NCI-H226 (cell line): ENCODE measurements around the gene SLC34A1.
"Not testable (repeated sequence)": the region's sequence is repeated elsewhere in the genome, so short reads cannot be mapped to it uniquely, and the experiment has no call there.

ENCODE experiments used
- DNase-seq: peaks from one replicate; pipeline ENCODE4 v3.0.0-alpha.2; 2015

Gene SLC34A1

DNA sequence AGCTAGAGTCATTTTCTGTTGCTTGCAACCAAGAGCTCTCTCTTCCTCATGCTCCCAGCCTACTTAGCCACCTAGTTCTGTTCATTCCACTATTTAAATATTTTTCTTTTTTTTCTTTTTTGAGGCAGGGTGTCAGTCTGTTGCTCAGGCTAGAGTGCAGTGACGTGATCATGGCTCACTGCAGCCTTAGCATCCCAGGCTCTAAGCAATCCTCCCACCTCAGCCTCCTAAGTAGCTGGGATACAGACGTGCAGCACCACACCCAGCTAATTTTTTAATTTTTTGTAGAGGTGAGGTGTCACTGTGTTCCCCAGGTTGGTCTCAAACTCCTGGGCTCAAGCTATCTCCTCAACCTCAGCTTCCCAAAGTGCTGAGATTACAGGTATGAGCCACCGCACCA, 30.2 kb downstream of the SLC34A1 start:
- DNase-seq = no peak

DNA sequence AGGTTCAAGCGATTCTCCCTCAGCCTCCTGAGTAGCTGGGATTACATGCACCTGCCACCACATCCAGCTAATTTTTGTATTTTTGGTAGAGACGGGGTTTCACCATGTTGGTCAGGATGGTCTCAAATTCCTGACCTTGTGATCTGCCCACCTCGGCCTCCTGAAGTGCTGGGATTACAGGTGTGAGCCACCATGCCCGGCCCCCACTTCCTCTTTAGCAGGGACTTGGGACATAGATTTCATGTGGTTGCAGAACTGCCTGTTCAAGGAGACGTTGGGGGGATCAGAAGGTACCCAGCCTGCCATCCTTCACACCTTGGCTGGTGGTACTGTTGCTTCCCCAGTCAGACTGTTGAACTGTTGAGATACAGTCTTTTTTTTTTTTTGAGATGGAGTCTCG, 32.8 kb downstream of the SLC34A1 start:
- DNase-seq = not testable (repeated sequence)

DNA sequence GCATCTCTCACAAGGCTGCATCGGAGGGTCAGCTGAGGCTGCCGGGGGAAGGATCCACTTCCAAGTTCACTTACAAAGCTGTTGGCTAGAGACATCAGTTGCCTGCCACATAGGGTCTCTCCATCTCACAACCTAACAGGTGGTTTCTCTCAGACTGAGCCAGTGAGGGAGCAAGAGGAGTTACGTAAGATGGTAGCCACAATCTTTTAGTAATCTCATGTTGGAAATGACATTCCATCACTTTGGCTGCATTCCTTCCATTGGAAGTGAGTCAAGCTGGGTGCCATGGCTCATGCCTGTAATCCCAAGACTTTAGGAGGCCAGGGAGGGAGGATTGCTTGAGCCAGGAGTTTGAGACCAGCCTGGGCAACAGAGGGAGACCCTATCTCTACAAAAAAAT, 34.8 kb downstream of the SLC34A1 start:
- peak; percentile 59 for DNase-seq

DNA sequence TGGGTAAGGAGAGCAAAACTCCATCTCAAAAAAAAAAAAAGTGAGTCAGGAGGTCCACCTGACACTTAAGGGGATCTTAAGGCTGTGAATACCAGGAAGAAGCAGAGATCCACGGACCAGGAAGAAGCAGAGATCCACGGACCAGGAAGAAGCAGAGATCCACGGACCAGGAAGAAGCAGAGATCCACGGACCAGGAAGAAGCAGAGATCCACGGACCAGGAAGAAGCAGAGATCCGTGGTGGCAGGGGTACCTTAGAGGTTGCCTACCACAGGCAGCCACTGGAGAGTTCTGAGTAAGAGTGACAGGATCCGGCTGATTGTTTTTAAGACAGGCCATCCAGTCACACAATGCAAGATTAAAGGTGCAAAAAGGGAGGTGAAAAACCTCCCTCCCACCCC, 36.2 kb downstream of the SLC34A1 start:
- DNase-seq = not testable (repeated sequence)

DNA sequence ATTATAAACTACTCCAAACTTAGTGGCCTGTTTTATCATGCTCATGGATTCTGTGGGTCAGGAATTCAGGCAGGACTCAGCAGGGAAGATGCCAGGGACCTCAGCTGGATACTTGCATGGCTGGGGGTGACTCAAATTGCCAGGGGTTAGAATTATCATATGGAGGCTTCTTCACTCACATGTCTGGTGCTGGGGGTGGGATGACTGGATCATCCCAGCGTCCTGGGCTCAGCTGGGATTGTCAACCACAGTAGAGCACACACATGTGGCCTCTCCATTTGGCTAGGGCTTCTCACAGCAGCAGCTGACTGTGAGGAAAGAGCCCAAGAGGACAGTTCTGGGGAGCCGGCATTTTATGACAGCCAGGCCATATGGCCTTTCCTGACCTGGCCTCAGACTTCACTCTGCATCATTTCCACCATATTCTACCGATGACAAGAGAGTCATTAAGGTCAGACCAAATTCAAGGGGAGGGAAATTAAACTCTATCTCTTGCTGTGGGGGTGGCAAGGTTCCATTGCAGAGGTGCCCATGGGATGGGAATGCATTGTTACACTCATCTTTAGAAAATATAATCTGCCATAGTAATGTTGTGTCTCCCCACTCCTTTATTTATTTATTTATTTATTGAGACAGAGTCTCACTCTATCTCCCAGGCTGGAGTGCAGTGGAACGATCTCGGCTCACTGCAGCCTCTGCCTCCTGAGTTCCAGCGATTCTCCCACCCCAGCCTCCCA, 37.0 kb downstream of the SLC34A1 start:
- no peak for DNase-seq

DNA sequence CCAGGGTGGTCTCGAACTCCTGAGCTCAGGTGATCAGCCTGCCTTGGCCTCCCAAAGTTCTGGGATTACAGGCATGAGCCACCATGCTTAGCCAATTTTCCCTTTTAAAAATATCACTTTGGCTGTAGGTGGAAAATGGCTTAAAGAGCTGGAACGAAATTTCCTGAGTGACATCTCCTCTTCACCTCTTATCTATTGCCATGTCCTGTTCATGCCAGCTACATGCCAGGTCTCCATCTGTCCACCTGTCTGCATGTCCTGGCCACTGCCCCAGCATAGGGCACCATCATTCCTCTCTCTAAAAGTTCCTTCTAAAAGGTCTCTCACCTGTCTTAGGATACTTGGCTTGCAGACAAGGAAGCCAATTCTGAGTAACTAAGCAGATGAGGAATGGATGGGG, 39.4 kb downstream of the SLC34A1 start:
- no peak for DNase-seq

DNA sequence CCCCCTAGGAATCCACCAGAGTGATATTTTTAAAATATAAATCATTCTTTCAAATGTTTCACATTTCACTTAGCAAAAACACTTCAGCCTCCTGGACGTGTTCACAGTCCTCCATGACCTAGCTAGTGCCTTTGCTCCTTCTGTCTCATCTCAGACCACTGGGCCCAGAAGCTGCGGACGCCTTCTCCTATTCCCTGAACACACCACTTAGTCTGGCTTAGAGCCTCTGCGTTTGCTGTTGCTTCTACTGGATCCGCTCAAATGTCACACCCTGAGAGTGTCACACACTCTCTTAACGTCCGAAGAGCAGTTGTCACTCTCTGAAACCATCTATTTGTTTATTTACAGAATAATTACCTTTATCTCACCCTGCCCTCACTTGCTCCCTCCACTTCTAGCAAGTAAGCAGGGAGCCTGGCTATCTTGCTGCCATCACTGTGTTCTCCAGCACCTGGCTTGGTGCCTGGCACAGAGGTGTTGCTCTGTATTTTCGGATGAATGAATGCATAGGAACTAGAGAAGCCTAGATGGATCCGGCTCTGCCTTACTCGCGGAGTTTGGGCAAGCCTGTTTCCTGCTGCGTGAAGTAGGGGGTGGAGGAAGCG, 41.1 kb downstream of the SLC34A1 start:
- no peak for DNase-seq

DNA sequence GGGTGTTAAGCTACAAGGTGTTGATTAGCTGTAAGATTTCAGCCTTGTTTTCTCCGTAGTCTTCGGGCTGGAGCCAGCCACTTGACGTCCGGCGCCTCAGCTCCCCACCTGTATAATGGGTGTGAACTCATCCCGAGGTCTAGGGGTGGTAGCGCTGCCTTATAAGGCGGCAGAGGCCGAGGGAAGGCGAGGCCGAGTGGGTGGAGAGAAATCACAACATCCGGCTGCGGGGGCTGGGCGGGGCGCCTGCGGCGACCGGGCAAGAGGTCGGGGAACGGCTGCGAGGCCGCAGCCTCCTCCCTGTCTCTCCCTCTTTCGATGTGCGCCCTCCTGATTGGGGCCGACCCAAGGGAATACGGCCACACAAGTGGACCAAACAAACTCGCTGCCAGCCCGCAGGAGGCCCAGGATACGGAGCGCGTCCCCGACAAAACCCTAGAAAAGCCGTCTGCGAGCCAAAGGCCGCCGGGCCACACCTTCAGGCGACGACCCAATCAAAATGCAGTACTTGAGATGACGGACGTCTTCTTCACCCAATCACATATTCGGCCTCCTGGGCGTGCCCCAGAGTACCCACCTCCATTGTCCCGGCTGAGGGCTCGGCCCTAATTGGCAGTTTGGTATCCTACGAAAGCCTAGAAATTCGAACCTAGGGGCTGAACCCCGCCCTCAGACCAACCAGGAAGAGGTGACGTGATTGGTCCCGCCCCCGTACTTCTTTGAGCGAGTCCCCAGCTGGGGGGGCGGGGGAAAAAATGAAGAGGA, 41.7 kb downstream of the SLC34A1 start:
- peak; percentile 99 for DNase-seq

DNA sequence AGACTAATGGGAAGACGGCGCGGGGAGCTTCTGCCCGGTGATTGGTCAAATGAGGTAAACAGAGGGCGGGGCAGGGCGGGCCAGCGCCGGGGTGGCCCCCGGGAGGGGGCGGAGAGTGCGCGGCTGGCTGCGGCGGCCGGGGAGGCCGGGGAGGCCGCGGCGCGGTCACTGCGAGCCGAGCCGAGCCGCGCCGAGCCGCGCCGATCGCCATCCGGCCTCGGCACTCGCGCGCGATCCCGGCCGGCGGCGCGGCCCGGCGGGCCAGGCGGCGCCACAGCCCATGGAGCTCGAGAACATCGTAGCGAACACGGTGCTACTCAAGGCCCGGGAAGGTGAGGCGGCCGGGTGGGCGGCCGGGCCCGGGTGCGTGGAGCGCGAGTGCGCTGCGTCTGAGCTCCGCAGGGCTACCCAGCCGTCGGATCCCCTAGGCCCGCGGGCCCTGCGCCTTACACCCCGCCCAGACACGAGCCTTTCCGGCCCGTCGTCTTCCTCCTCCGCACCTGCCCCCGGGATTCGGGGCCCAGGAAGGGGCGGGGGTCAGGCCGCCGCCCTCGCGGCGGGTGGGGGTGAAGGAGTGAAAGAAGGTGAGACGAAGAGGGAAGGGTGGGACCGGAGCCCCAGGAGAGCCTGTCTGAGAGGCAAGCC, 42.5 kb downstream of the SLC34A1 start, which contains the start of gene GRK6:
Gene GRK6 (plus strand): TSS at position 111 of the 645 bp plus-strand sequence. CDS start 170 bp downstream, at position 281.
- DNase-seq = peak; percentile 37

DNA sequence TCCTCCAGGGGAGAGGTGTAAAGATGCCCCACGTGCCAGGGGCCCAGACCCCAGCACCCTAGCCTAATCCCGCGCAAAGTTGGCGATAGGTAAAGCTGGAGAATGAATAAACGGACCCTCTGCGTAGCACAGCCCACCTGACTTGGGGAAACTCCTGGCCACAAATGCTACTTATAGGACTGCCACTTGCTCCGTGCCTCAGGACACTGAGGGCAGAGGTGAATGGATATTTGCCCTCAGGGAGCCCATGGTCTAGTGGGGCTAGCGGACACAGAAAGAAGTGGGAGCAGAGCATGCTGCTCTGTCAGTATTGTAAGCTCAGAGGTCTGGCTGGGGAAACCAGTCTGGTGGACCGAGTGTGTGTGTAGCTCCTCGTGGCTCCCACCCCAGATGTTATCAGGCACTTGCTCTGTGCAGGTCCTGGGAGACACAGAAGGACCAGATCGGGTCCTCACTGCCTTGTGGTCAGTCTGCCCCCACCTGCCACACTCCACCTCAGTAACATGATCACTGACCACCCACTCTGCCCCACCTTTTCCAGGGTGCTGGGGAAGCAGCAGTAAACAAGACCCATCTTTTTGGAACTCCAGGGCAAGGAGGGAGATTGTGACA, 43.1 kb downstream of the SLC34A1 start:
- DNase-seq = no peak

DNA sequence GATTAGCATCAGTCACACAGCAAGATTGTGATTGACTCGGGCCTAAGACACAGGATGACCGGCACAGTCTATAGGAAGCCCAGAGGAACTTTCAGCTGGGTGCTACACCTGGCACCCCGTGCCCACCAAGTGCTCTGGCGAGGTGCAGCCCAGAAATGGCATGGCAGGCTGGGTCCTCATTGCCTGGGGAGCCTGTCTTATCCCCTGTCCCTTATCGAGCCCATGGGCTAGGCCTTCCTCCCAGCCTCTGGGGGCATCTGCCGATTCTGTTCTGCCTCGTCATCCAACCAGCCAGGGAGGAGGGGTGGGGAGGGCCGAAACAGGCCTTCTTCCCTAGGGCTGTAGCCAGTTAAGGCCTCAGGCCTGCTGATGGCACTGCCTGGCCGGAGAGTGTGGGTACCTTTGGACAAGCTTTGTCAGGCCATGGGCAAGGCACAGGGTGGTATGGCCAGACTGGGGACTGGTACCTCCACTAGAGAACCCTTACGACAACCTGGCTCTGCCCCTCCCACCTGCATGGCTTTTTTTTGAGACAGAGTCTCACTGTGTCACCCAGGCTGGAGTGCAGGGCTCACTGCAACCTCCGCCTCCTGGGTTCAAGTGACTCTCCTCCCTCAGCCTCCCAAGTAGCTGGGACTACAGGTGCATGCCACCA, 43.8 kb downstream of the SLC34A1 start:
- no peak for DNase-seq

DNA sequence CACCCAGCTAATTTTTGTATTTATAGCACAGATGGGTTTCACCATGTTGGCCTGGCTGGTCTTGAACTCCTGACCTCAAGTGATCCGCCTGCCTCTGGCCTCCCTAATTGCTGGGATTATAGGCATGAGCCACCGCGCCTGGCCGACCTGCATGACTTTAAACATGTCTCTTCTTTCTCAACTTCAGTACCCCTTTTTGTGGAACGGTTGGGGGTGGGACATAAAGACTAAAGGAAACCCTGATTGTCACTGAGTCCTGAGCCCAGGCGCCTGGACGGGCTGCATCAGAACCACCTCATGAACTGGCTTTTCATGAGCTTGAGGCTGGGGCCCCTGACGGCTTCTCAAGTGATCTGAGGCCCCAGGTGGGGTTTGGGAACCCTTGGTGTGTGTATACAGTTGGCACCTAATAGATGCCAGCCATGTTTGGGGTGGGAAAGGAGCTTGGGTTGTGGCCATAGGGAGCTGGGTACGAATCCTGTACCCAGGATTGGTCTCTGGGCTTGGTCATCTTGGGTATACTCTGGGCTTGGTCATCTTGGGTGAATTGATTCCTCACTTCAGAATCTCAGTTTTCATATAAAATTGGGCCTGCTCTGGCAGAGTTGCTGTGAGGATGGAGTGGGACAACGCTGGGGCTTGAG, 44.5 kb downstream of the SLC34A1 start:
- no peak for DNase-seq

DNA sequence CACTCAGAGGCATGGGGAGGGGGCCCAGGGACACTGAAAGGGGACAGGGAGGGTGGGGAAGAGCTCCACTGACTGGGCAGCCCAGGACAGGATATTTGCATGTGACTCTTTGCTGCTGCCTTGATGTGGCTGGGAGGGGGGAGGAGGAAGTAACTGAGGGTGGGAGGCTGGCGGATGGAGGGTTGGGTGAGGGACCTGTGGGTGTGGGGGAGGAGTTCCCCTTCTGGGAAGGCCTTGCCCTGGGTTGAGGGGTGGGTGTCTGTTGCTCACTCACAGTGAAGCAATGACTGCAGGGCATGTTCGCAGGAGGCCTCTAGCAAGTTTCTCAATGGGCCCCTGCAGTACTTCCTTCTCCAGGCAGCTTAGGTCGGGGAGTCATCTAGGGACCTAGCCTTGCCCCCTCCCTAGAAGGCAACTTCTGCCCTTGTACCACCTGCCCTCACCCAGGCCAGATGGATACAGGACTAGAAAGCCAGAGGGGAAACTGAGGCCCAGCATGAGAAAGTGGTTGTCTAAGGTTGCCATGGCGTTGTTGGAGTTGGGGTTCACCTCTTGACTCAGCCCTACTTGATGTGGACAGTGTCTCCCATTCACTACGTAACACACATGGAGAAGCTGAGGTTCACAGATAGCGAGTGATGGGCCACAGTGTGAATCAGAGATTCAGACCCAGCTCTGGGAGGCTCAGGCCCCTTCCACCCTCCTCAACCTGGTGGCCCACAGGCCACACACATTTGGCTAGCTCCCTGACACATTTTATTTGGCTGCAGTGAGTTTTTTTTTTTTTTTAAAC, 45.2 kb downstream of the SLC34A1 start:
- no peak for DNase-seq

DNA sequence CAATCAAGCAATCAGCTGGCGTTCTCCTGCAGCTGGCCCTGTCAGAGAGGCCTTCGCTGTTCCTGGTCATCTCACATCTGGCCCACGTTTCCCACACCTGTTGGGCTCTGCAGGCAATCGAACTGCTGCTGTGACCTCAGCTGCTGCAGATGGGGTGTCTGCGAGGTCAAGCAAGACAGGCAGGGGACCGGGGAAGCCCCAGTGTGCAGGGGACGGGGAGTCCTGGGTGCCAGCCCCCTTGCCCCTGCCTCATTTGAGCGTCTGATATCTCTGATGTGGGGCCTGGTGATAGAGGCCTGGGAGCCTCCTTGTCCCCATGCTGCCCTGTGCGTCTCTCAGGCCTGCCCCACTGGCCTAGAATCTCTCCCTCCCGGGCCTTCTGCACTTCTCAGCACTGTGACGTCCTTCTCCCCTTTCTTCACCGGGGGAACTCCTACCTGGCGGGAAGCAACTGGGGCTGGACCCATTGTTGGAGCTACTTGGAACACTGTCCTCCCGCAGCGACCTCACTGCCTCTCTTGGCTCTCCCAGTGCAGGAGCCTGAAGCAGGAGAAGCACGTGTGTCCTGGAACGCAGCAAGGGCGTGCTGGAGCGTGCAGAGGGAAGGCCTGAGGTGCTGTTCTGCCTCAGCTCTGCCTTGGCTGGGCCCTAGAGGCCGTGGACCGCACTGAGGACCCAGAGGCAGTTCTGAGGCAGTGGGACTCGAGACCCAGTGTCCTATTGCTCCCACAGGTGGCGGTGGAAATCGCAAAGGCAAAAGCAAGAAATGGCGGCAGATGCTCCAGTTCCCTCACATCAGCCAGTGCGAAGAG, 46.1 kb downstream of the SLC34A1 start:
- no peak for DNase-seq

DNA sequence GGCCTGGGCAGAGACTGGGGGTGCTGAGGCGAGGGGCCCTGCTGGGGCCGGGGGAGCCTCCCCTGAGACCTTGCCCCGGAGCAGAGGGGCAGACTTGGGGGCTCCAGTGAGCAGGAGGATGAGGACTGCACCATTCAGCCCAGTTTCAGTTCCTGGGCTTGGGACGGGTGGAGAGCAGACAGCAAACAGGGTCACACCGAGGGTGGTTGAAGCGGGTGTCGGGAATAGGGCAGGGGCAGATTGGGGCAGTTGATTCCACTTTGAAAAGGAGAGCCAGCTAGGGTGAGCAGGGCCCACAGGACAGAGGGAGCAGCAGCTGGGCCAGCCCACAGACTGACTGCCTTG, 46.7 kb downstream of the SLC34A1 start:
- no peak for DNase-seq

DNA sequence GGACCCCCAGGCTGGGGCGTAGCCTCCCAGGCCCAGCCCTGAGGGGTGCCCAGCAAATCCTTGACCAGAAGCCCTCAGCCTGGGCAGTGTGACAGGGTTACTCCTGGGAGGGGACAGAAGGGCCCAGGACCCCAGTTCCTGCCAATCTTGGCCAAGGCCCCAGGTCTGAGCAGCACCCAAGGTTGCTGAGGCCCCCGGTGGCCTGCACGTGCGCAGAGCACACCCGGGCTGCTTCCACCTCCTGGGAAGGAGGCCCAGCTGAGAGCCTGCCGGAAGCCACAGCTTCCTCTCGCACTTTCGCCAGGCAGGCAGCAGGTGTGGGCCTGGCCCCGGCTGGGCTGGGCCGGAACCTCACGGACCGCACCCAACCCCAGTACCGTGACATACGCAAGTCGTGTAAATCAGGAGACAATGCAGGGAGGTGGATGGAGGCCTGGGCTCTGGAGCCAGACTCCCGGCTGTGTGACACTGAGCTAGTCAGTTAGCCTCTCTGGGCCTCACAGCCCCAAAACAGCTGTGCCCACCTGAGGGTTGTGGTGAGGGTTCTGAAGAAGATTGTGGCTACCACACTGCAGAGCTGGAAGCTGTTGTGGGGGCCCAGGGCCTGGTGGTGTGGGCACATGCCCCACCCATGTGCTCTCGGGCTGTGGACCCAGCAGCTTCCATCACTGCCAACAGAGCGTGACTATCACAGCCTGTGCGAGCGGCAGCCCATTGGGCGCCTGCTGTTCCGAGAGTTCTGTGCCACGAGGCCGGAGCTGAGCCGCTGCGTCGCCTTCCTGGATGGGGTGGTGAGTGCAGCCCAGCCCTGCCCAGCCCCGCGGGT, 47.3 kb downstream of the SLC34A1 start:
- no peak for DNase-seq

DNA sequence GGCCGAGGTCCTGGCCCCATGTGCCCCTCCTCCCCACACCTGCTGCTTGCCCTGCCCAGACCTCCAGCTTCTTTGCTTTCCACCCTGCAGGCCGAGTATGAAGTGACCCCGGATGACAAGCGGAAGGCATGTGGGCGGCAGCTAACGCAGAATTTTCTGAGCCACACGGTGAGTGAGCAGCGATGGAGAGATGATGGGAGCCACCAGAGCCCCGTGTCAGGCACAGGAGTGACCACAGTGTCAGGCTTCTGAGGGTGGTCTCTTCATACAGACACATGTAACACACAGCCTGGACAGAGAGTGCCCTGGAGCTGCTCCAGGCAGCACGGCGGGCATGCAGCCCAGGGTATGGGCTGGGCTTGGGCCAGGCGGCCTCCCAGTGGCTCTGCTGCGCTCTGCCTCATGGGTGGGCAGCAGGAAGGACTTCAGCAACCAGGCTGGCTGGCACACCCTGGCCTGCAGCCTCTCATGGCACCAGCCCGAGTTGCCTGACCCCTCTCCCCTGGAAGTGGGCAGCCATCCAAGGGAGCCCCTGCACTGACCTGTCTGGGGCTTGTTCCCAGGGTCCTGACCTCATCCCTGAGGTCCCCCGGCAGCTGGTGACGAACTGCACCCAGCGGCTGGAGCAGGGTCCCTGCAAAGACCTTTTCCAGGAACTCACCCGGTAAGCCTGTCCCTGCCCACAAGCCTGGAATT, 48.1 kb downstream of the SLC34A1 start:
- DNase-seq = no peak

DNA sequence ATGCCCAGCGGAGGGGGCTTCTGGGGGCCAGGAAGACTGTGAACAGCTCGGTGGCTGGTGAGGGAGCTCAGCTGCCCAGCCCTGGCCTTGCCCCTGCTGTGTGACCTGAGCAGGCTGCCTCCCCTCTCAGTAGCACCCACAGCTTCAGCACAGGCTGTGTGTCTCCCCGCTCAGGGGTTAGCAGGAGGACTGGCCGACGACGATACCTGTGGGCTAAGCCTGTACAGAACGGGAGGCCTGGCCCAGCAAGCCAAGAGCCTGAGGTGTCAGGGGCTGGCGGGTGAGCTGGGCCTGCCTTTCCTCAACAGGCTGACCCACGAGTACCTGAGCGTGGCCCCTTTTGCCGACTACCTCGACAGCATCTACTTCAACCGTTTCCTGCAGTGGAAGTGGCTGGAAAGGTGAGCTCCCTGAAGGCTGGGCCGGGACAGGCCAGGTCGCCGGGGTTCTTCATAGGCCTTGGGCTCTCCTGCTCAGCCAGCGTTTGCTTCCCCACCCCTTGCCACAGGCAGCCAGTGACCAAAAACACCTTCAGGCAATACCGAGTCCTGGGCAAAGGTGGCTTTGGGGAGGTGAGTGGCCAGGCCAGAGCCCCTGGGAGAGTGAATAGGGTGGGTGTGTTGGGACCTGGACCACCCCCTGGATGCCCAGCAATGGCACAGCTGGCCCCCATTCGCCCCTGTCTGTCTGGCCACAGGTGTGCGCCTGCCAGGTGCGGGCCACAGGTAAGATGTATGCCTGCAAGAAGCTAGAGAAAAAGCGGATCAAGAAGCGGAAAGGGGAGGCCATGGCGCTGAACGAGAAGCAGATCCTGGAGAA, 48.8 kb downstream of the SLC34A1 start:
- DNase-seq = no peak
